ES-I3 (cell line): ENCODE results near the gene AGBL1.

Source experiments
- H3K36me3 ChIP-seq: 2 replicates; pipeline ENCODE4 v1.6.1; 2013; ENCODE audit warnings: mild to moderate bottlenecking, low read length, control low read depth, moderate library complexity; ENCODE audit not compliant: insufficient read depth
- H3K4me1 ChIP-seq: 2 replicates; pipeline ENCODE4 v1.6.1; 2013; ENCODE audit warnings: mild to moderate bottlenecking, control low read depth, low read length; ENCODE audit not compliant: insufficient read depth
- H3K9ac ChIP-seq: 2 replicates; pipeline ENCODE4 v1.6.1; 2013; ENCODE audit warnings: low read depth, mild to moderate bottlenecking, low read length, moderate library complexity
- H3K9me3 ChIP-seq: 2 replicates; pipeline ENCODE4 v1.6.1; 2013; ENCODE audit warnings: mild to moderate bottlenecking, low read length, moderate library complexity; ENCODE audit not compliant: control insufficient read depth, insufficient read depth

The AGBL1 gene

GRCh38 chr15:86879250-86880229 is 799.9 kb downstream of the AGBL1 start:
- Histone ChIP-seq H3K36me3 (no peaks in the 10 kb centered on the region), H3K4me1 (no peaks in the 10 kb centered on the region), H3K9me3 (no peaks in the 10 kb centered on the region), H3K9ac (no peak overlapping the region)

GRCh38 chr15:86885616-86886015 is 805.9 kb downstream of the AGBL1 start:
- no peaks in the 10 kb centered on the region for H3K36me3 ChIP-seq
- H3K4me1 ChIP-seq = no peaks in the 10 kb centered on the region
- no peak overlapping the region for H3K9ac ChIP-seq
- H3K9me3 ChIP-seq = no peaks in the 10 kb centered on the region

GRCh38 chr15:86892774-86893449 is 813.2 kb downstream of the AGBL1 start:
- H3K9me3 ChIP-seq = no peaks in the 10 kb centered on the region
- H3K36me3 ChIP-seq = no peaks in the 10 kb centered on the region
- peaks cover 5% of the 10 kb centered on the region; the same call in 1 of the 2 replicates for H3K4me1 ChIP-seq
- no peak overlapping the region for H3K9ac ChIP-seq

GRCh38 chr15:86894269-86894668 is 814.6 kb downstream of the AGBL1 start:
- H3K4me1 ChIP-seq = peaks cover 5% of the 10 kb centered on the region; the same call in 1 of the 2 replicates
- no peaks in the 10 kb centered on the region for H3K36me3 ChIP-seq
- no peaks in the 10 kb centered on the region; the same call in 1 of the 2 replicates for H3K9me3 ChIP-seq
- no peak overlapping the region for H3K9ac ChIP-seq

- Histone ChIP-seq H3K4me1 (peaks cover 5% of the 10 kb centered on the region; the same call in 1 of the 2 replicates), H3K9ac (no peak overlapping the region), H3K36me3 (no peaks in the 10 kb centered on the region), H3K9me3 (no peaks in the 10 kb centered on the region; the same call in 1 of the 2 replicates)
These were observed 824.2 kb downstream of the AGBL1 start for GRCh38 chr15:86903642-86904421.

GRCh38 chr15:86905625-86906256 is 826.1 kb downstream of the AGBL1 start:
- no peaks in the 10 kb centered on the region for H3K36me3 ChIP-seq
- H3K9me3 ChIP-seq = no peaks in the 10 kb centered on the region; the same call in 1 of the 2 replicates
- H3K9ac ChIP-seq = no peak overlapping the region
- H3K4me1 ChIP-seq = peaks cover 5% of the 10 kb centered on the region; the same call in 1 of the 2 replicates

- no peaks in the 10 kb centered on the region; the same call in 1 of the 2 replicates for H3K9me3 ChIP-seq
- H3K36me3 ChIP-seq = no peaks in the 10 kb centered on the region
- no peak overlapping the region for H3K9ac ChIP-seq
- H3K4me1 ChIP-seq = peaks cover 5% of the 10 kb centered on the region; the same call in 1 of the 2 replicates
These were observed 826.7 kb downstream of the AGBL1 start for GRCh38 chr15:86906376-86906775.

- peaks cover 10% of the 10 kb centered on the region; the same call in 1 of the 2 replicates for H3K4me1 ChIP-seq
- no peak overlapping the region for H3K9ac ChIP-seq
- H3K9me3 ChIP-seq = peaks cover 3% of the 10 kb centered on the region; the same call in 1 of the 2 replicates
- no peaks in the 10 kb centered on the region for H3K36me3 ChIP-seq
These were observed 831.4 kb downstream of the AGBL1 start for GRCh38 chr15:86911022-86911421.

- Histone ChIP-seq H3K4me1 (peaks cover 16% of the 10 kb centered on the region), H3K9me3 (peaks cover 3% of the 10 kb centered on the region; the same call in 1 of the 2 replicates), H3K9ac (no peak overlapping the region), H3K36me3 (no peaks in the 10 kb centered on the region)
These were observed 833.0 kb downstream of the AGBL1 start for GRCh38 chr15:86912661-86913060.

- Histone ChIP-seq H3K9me3 (peaks cover 3% of the 10 kb centered on the region; the same call in 1 of the 2 replicates), H3K36me3 (no peaks in the 10 kb centered on the region), H3K9ac (no peak overlapping the region), H3K4me1 (peaks cover 16% of the 10 kb centered on the region)
These were observed 836.2 kb downstream of the AGBL1 start for GRCh38 chr15:86915811-86916331.

GRCh38 chr15:86916671-86917360 is 837.1 kb downstream of the AGBL1 start:
- Histone ChIP-seq H3K9me3 (peaks cover 3% of the 10 kb centered on the region; the same call in 1 of the 2 replicates), H3K36me3 (no peaks in the 10 kb centered on the region), H3K4me1 (peaks cover 16% of the 10 kb centered on the region), H3K9ac (no peak overlapping the region)

GRCh38 chr15:86917361-86917671 is 837.6 kb downstream of the AGBL1 start:
- peaks cover 13% of the 10 kb centered on the region for H3K4me1 ChIP-seq
- H3K36me3 ChIP-seq = no peaks in the 10 kb centered on the region
- H3K9ac ChIP-seq = no peak overlapping the region
- H3K9me3 ChIP-seq = peaks cover 3% of the 10 kb centered on the region; the same call in 1 of the 2 replicates

GRCh38 chr15:86919581-86919980 is 839.9 kb downstream of the AGBL1 start:
- Histone ChIP-seq H3K4me1 (peaks cover 8% of the 10 kb centered on the region), H3K9me3 (no peaks in the 10 kb centered on the region), H3K9ac (no peak overlapping the region), H3K36me3 (no peaks in the 10 kb centered on the region)
